Panc1 (cell line): ENCODE data around the gene LINGO4.

Source experiments
- POLR2AphosphoS5 ChIP-seq: IDR thresholded peaks from 2 replicates; pipeline ENCODE4 v1.6.1; 2012; ENCODE audit warnings: mild to moderate bottlenecking, low read depth, low read length, moderate library complexity
- SIN3A ChIP-seq: IDR thresholded peaks from 2 replicates; pipeline ENCODE4 v1.6.1; 2012; ENCODE audit warnings: low read depth, mild to moderate bottlenecking, low read length, moderate library complexity, borderline replicate concordance; ENCODE audit not compliant: insufficient read depth
- TF ChIP-seq, protein P1 (sequence below): fragments of 450-650 bp; IDR thresholded peaks from 2 replicates; pipeline ENCODE4 v1.5.1; 2017; ENCODE audit warnings: mild to moderate bottlenecking
- TF ChIP-seq, protein P2 (sequence below), 2 experiments: IDR thresholded peaks; 2 replicates each; pipeline ENCODE4 v1.6.1; 2011 to 2012; ENCODE audit warnings: low read depth in 2 of 2, control low read depth in 1 of 2, low read length in 1 of 2, mild to moderate bottlenecking in 1 of 2, moderate library complexity in 1 of 2; ENCODE audit not compliant: insufficient read depth in 1 of 2

DNA sequence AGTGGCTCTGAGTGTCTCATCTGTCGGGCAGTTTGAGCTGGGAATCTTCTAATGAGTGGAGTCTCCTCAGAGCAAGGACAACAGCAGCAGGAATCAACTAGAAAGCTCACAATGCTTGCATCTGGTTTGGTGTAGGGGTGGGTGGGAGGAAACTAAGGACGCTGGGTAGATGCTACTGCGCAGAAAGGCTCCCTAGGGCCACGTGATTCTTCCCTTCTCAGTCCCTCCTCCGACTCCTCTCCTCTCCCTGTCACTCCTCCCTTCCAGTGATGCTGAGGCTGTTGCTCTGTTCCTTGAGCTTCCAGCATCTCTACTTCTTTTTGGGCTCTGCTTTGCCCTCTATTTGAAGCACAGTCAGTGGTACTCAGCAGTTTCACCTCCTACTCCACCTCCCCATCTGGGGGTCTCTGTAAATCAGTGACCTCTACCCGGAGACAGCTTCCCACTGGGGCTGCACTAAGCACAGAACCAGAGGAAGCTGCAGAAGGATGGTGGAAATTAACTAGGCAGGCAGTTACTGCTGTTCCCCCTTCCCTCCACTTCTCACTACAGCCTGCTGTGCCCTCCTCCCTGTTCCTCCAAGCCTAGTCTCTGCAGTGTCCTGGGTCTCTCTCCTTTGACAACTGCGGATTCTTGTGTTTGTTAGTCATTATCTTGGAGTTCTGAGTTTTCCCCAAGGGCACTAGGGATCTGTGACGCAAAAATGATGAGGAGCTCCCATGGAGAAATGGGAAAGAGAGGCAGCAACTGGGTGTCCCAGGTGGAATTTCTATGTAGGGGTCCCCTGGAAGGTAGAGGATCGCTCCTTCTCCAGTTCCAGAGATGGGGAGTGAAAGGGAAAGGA is 5.8 kb downstream of the LINGO4 start:
- TF ChIP-seq, protein P1, sequence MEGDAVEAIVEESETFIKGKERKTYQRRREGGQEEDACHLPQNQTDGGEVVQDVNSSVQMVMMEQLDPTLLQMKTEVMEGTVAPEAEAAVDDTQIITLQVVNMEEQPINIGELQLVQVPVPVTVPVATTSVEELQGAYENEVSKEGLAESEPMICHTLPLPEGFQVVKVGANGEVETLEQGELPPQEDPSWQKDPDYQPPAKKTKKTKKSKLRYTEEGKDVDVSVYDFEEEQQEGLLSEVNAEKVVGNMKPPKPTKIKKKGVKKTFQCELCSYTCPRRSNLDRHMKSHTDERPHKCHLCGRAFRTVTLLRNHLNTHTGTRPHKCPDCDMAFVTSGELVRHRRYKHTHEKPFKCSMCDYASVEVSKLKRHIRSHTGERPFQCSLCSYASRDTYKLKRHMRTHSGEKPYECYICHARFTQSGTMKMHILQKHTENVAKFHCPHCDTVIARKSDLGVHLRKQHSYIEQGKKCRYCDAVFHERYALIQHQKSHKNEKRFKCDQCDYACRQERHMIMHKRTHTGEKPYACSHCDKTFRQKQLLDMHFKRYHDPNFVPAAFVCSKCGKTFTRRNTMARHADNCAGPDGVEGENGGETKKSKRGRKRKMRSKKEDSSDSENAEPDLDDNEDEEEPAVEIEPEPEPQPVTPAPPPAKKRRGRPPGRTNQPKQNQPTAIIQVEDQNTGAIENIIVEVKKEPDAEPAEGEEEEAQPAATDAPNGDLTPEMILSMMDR: no peak
- TF ChIP-seq, protein P2, sequence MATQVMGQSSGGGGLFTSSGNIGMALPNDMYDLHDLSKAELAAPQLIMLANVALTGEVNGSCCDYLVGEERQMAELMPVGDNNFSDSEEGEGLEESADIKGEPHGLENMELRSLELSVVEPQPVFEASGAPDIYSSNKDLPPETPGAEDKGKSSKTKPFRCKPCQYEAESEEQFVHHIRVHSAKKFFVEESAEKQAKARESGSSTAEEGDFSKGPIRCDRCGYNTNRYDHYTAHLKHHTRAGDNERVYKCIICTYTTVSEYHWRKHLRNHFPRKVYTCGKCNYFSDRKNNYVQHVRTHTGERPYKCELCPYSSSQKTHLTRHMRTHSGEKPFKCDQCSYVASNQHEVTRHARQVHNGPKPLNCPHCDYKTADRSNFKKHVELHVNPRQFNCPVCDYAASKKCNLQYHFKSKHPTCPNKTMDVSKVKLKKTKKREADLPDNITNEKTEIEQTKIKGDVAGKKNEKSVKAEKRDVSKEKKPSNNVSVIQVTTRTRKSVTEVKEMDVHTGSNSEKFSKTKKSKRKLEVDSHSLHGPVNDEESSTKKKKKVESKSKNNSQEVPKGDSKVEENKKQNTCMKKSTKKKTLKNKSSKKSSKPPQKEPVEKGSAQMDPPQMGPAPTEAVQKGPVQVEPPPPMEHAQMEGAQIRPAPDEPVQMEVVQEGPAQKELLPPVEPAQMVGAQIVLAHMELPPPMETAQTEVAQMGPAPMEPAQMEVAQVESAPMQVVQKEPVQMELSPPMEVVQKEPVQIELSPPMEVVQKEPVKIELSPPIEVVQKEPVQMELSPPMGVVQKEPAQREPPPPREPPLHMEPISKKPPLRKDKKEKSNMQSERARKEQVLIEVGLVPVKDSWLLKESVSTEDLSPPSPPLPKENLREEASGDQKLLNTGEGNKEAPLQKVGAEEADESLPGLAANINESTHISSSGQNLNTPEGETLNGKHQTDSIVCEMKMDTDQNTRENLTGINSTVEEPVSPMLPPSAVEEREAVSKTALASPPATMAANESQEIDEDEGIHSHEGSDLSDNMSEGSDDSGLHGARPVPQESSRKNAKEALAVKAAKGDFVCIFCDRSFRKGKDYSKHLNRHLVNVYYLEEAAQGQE (IDR thresholded peaks at IDR 0.05; ENCODE audit: insufficient read depth in 1 of 2, low read depth in 2 of 2, low read length in 1 of 2): no peak
- TF ChIP-seq SIN3A (no peak), POLR2AphosphoS5 (no peak)
